HT-29 (cell line): ENCODE data around the gene FNIP1. TPM values are rescaled to one million over a fixed set of nuclear protein-coding genes. Genes with fewer than 3 reads are reported as not detected.
"Not testable (repeated sequence)": the region's sequence is repeated elsewhere in the genome, so short reads cannot be mapped to it uniquely, and the experiment has no call there.

Experiments used
- DNase-seq: peaks from one replicate; pipeline ENCODE4 v3.0.0-alpha.2; 2015; ENCODE audit warnings: low spot score
- total RNA-seq: library from RNA; depleted of rRNA; stranded (reverse); fragments of >200 nt; shearing (Covaris generic); gene quantifications from 2 replicates; pipeline ENCODE4 v1.2.3, GENCODE V29; 2014; rRNA removed

The FNIP1 gene
- total RNA-seq = 20.8 and 22.1 TPM in 2 replicates

DNA sequence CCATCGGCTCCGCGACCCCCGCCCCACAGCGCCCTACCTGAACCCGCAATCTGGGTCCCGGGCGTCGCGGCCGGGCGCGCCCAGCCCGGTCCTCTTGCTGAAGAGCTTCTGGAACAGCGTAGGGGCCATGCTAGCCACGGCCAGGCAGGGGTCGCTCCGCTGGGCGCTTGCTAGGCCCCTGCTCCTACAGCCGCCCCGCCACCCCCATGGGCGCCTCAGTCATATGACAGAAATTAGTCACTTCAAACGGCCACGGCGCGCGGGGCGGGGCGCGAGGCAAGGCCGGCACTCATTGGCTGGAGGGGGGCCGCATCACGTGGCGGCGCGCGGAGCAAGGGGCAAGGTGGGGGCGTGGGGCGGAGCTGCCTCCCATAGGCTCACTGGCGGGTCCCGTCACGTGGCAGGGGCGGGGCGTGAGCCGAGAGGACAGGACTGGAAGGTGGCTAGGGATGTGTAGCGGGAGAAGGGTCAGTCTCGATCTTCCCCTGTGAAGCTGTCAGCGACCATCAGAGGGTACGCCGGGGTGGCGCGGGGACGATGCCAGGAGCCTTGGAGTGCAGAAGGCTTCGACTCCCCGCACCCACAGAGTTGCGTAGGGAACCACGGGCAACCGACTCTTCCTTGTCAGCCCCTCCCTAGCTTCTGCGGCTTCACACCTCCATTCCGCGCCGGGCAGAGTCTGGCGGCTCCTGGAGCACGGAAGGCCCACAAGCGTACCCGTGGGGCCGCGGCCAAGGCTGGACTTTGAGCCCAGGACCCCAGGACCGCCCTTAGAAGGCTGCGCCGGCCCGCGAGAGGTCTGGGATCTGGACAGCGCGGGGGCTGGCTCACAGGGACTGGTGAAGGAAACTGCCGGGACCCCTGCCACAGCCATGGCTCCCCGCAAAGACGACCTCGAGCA, at the start of gene FNIP1:
FNIP1 (minus strand) TSS at position 225 of the 901 bp plus-strand sequence; CDS start at position 129, 96 bp downstream.
- DNase-seq = peak; percentile 97

DNA sequence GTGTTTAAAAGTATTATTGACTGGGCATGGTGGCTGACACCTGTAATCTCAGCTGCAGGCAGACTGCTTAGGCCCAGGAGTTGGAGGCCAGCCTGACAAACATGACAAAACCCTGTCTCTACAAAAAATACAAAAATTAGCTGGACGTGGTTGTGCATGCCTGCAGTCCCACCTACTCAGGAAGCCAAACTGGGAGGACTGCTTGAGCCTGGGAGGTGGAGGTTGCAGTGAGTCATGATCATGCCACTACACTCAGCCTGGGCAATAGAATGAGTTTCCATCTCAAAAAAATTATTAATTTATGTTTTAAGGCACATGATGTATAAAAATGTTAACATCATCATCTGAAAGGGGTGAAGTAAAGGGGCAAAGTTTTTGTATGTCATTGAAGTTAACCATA, 49.7 kb upstream of the FNIP1 start:
- no peak for DNase-seq

DNA sequence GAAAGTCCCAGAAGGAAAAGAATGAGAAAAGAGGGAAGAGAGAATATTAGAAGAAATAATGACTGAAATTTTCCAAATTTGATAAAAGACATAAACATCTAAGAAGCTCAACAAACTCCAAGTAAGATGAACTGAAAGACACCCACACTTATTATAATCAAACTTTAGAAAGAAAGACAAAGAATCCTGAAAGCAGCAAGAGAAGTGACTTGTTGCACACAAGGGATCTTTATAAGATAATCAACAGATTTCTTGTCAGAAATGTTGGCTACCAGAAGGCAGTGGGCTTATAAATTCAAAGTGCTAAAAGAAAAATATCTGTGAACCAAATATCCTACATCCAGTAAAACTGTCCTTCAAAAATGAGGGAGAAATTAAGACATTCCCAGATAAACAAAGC, 49.0 kb upstream of the FNIP1 start:
- DNase-seq = no peak

DNA sequence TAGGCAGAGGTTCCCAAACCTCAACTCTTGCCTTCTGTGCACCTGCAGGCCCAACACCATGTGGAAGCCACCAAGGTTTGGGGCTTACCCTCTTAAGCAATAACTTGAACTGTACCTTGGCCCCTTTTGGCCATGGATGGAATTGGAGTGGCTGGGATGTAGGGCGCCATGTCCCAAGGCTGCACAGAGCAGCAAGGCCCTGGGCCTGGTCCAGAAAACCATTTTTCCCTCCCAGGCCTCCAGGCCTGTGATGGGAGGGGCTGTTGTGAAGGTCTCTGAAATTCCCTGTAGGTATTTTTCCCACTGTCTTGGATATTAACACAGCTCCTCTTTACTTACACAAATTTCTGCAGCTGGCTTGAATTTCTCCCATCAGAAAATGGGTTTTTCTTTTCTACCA, 46.2 kb upstream of the FNIP1 start:
- DNase-seq = not testable (repeated sequence)

DNA sequence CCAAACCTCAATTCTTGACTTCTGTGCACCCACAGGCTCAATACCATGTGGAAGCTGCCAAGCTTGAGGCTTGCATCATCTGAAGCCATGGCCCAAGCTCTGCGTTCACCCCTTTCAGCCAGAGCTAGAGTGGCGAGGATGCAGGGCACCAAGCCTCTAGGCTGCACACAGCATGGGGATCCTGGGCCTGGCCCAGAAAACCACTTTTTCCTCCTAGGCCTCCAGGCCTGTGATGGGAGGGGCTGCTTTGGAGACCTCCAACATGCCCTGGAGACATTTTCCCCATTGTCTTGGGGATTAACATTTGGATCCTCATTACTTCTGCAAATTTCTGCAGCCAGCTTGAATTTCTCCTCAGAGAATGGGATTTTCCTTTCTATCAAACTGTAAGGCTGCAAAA, 35.9 kb upstream of the FNIP1 start:
- not testable (repeated sequence) for DNase-seq

DNA sequence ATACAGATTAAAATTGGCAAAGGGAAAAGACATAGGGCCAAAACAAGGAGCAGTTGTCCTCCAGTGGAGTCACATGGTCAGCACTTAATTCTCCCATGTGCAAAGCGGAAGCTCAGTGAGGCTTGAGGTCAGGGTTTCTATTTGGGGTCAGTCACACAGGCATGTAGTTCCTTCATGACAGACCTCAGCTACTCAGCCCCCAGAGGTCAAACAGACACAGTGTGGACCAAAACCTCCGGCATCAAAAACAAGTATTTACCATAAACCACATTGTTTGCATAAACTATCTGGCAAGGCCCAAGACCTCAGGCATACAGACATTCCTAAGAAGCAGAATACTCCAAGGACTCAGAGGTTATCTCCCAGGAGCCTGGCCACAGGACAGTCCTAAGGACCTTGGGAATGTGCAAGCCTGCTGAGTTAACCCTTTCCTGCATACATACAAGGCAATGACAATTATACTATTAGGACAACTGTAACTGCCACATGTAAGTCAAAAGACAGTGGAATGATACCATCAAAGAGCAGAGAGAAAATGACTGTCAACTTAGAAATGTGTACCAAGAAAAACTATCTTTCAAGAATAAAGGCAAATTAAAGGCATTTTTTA, 28.7 kb upstream of the FNIP1 start:
- no peak for DNase-seq

DNA sequence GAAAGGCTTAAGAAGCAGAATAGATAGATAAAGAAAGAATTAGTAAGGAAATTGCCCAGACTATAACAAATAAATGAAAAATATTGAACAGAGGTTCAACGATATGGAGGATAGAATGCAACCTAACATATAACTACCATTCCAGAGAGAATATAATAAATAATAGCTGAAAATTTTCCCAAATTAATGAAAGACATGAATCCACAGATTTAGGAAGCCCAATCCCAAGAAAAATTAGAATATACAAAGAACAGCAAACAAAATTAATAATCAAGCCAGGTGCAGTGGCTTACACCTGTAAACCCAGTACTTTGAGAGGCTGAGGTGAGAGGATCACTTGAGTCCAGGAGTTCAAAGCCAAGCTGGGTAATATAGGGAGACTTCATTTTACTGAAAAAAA, 27.8 kb upstream of the FNIP1 start:
- no peak for DNase-seq

DNA sequence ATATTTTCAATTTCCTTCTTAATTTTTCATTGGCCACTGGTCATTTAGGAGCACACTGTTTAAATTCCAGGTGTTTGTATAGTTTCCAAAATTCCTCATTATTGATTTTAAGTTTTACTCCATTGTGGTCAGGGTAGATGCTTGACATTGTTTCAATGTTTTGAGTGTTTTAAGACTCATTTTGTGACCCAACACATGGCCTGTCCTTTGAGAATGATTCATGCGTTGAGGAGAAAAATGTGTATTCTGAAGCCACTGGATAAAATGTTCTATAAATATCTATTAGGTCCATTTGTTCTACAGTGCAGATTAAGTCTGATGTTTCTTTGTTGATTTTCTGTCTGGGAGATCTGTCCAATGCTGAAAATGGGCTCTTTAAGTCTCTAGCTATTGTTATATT, 24.4 kb upstream of the FNIP1 start:
- no peak for DNase-seq

DNA sequence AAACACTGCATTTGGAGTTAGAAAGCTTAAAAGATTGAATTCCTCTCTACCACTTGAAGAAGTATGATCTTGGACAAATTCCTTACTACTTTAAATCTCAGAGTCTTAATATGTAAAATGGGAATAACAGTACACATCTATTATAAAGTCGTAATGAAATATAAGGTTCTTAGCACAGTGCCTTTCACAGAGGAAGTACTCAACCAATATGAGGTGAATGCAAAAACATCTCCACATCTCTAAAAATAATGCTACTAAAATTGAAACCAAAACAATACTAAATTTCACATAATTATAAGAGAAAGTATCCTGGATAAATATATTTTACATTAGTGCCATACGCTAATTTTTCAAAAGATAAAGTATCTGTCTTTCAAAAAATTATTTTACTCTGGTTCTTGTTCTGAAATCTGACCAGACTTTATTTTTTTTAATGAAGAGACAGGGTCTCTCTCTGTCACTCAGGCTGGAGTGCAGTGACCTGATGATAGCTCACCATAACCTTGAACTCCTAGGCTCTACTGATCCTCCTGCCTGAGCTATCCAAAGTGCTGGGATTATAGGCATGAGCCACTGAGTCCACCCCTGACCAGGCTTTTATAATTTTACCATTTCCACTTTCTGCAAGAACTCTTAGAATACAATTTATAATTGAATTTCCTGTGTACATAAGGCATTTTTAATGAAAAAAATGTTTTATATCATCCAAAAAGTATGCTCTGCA, 21.3 kb upstream of the FNIP1 start:
- DNase-seq = no peak

DNA sequence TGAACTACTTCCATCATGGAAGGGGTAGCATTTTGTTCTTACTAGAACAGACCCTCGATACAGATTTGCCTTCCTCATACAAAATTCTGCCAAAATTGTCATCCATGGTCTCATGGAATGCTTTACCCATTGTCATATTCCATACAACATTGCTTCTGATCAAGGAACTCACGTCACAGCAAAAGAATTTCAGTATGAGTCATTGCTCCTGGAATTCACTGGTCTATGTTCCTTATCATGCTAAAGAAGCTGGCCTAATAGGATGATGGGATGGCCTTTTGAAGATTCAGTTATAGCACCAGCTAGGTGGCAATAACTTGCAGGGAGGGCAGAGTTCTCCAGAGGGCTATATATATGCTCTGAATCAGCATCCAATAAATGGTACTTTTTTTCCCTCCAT, 18.2 kb upstream of the FNIP1 start:
- DNase-seq = peak; percentile 44

DNA sequence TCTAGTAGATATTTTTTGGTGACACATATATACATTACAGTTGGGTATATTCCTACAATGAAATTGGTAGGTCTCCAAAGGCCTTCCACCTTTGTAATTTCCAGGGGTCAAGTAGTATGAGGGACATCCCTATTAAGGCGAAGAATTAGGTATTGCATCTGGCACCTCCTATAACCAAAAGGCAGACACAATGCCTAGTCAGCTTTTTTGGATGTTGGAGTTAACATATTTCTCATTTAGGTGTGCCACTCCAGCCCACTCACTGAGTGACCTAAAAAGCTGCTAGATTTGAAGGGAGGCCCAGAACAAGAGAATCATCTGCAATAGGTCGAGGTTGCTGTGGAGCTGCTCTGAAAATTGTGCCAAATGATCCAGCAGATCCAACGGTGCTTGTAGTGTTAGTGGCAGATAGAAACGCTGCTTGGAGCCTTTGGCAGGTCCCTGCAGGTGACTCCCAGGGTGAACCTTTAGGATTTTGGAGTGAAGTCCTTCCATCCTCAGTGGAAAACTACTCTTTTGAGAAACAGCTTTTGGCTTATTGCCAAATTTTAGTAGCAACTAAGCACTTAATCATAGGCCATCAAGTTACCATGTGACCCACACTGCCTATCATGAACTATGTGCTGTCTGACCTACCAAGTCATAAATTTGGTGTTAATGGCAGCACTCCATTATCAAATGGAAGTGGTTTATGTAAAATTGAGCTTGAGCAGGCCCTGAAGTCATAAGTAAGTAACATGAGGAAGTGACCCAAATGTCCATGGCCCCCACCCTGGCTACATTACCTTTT, 15.7 kb upstream of the FNIP1 start:
- DNase-seq = no peak

DNA sequence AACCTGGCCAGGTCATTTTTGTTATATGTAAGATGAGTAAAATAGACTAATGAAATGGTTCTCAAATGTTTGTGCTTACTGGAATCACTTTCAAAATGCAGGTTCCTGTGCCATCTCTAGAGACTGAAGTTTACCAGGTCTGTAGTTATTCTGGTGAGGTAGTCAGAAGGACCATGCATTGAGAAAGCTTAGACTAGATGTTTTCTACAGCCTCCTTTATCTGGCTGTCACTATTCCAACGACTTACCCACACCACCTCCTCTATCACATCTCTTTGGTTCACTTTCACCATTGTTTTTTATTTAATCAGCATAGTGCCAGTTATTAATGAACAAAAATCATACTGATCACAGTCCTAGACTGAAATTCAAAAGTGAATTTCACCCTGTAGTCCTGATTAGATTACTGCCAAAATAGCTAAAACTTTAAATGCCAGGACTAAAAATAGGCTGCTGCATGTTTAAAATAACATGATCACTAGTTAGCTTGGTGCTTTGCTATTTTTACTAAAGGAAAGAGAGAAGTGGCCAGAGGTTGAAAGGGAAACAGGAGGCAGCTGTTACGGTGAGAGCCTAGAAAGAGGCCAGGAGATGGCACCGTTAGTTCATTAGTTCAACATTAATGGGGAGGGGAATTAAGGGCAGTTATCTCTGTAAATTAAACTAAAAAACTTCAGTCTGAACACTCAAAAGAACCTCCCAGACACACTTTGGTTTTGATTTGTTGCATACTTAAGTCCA, 13.9 kb upstream of the FNIP1 start:
- DNase-seq = peak; percentile 33

DNA sequence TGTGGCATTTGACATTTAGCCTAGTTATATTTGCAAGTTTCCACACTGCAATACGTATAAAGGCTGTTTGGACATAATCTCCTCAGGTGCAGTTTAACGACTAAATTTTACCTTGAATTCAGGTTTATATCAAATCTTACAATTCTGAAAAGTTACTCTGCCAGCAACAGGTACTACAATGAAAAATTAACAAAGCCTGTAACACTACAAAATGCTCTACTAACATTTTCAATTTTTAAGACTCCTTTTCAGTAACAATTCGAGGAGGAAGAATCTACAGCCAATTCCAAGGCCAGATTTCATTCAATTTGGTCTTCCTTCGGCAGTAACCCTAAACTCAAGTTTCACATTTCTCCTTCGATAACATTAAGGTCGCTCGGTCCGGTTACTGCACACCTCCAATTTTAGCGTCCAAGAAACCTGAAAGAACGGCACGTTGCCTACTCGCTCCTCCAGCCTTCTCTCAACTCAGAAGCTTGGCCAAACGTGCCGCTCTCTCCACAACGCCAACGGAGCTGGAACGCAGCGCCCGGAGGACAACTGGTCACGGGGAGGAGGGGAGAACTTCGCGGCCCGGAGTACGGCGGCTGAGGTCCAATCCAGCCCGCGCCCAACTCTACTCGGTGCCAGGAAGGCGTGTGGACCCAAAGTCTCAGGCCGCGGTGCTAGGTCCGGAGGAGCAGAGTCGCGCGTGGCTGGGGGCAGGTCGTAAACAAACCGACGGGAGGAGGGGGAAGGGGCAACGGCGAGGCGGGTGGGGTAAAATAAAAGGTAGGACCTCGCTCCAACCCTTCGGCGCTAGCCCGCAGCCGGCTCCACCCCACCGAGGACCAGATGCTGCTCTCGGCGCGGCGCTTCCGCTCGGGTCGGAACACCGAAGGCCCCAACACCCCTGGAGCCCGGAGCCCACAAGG, 681 bp downstream of the FNIP1 start:
- peak; percentile 71 for DNase-seq

DNA sequence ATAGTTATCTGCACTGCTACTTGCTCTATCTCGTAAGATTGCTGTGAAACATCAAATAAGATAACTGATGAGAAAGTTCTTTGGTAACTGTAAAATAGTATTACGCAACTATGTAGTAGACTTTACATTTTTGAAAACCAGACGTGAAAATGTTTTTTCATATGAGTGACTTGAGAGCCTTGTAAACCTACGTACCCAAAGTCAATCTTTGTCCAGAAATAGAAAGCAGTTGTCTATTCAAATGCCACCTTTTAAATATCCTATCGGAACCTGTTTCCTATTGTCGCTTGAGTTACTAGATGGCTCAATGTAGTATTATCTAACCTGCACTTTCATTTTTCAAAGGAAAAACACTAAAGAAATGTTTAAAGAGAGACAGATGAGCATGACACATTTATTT, 1.6 kb downstream of the FNIP1 start:
- no peak for DNase-seq

DNA sequence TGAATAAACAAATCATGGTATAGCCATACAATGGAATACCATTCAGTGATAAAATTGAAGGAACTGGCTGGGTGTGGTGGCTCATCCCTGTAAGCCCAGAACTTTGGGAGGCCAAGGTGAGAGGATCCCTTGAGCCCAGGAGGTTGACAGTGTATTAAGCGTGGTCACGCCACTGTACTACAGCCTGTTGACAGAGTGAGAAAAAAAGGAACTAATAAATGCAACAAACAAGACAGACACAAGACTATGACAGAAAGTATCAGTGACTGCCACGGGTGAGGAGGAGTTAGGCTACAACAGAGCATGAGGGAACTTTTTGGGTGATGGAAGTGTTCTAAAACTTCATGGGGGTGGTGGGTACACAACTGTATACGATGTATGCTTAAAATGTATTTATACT, 2.2 kb downstream of the FNIP1 start:
- DNase-seq = no peak

DNA sequence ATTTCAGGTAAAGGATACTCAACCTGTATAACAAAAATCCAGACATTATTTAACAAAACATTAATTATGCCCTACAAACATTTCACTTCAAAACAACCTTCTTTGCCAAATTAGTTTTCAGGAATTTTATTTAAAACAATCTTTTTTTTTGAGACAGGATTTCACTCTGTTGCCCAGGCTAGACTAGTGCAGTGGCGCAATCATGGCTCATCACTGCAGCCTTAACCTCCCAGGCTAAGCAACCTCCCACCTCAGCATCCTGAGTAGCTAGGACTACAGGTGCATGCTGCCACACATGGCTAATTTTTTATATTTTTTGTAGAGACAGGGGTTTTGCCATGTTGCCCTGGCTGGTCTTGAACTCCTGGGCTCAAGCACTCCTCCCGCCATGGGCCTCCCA, 3.9 kb downstream of the FNIP1 start:
- no peak for DNase-seq

DNA sequence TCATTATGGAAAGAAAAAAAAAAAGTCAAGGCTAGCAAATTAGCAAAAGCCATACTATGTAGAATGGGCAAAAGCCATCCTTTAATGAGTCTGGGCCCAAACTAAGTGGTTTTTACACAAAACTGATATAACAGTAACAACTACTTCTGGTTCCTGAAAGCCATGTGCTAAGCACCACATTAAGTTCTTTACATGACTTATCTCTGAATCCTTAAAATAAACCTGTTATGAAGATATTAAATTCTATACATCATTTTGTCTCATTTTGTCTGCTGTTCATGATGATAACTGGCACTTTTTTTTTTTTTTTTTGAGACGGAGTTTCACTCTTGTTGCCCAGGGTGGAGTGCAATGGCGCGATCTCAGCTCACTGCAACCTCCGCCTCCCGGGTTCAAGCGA, 5.0 kb downstream of the FNIP1 start:
- no peak for DNase-seq

DNA sequence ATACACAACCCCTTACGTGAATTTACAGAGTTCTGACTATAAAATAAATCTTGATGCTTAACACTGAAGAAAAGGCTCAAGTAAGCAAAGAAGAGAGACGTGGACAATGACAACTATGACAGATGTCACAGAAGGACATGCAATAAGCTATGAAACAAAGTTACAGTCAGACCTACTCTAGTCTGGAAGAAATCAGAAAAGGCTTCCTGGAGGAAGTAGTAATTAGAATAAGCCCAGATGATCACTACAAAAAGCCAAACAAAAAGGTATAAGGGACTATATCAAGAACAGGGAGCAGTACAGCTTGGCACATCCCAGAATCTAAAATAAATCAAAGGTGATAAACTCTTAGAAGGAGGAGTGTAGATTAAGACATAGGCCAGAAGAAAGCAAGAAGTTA, 6.3 kb downstream of the FNIP1 start:
- DNase-seq = no peak

DNA sequence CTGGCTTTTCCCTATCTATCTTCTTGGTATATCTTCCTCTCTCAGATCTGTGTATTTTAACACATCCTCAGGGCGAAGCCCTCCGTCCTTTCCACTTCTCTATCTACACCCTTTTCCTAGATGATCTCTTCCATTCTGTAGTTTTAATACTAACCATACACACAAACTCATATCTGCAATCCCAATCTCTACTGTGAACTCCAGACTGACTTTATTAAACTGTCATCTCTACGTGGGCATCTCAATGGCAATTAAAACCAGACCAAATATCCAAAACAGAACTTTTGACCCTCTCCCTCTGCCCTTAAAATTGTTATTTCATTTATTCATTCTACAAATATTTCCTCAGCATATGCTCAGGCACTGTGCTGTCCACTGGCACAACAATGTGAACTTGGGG, 7.1 kb downstream of the FNIP1 start:
- no peak for DNase-seq

DNA sequence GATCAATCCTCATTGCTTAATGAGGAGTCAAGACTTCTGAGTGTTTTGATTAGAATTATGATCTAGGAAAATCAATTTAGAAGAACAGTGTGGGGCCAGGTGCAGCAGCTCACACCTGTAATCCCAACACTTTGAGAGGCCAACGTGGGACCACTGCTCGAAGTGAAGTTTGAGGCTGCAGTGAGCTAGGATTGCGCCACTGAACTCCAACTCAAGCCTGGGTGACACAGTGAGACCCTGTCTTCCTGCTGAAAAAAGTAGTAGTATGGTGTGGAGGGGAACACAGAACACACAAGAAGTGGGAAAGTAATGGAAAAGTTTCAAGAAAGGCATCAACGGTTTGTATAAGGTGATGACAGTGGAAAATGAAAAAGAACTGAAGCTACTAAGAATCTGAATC, 9.1 kb downstream of the FNIP1 start:
- DNase-seq = no peak
